Epidermal melanocyte (primary cell): ENCODE data around the gene KLHL7.

Experiments
- DNase-seq: peaks from one replicate; pipeline ENCODE4 v3.0.0; 2011; ENCODE audit warnings: low spot score; ENCODE audit not compliant: insufficient read length

KLHL7 gene

GRCh38 chr7:23105644-23106056, at the start of gene KLHL7:
Gene KLHL7 (plus strand): TSS chr7:23105785. CDS start chr7:23106027, 242 bp downstream.
- peak; percentile 74 for DNase-seq

GRCh38 chr7:23058408-23059096, 47.0 kb upstream of the KLHL7 start:
- no peak for DNase-seq

- no peak for DNase-seq
Measured at GRCh38 chr7:23061327-23061726, 44.3 kb upstream of the KLHL7 start.

- no peak for DNase-seq
Measured at GRCh38 chr7:23062452-23062851, 43.1 kb upstream of the KLHL7 start.

- DNase-seq = no peak
Measured at GRCh38 chr7:23065974-23066373, 39.6 kb upstream of the KLHL7 start.

GRCh38 chr7:23067271-23067670, 38.3 kb upstream of the KLHL7 start:
- DNase-seq = no peak

- DNase-seq = no peak
Measured at GRCh38 chr7:23072048-23072447, 33.5 kb upstream of the KLHL7 start.

- DNase-seq = no peak
Measured at GRCh38 chr7:23072922-23073321, 32.7 kb upstream of the KLHL7 start.

- no peak for DNase-seq
Measured at GRCh38 chr7:23074443-23075261, 30.9 kb upstream of the KLHL7 start.

- no peak for DNase-seq
Measured at GRCh38 chr7:23075571-23075970, 30.0 kb upstream of the KLHL7 start.

GRCh38 chr7:23076772-23077171, 28.8 kb upstream of the KLHL7 start:
- DNase-seq = no peak

- no peak for DNase-seq
Measured at GRCh38 chr7:23093111-23093510, 12.5 kb upstream of the KLHL7 start.

- DNase-seq = no peak
Measured at GRCh38 chr7:23093546-23093945, 12.0 kb upstream of the KLHL7 start.

GRCh38 chr7:23096518-23097290, 8.9 kb upstream of the KLHL7 start:
- no peak for DNase-seq

- DNase-seq = no peak
Measured at GRCh38 chr7:23098029-23098428, 7.6 kb upstream of the KLHL7 start.

- DNase-seq = no peak
Measured at GRCh38 chr7:23098460-23098859, 7.1 kb upstream of the KLHL7 start.

GRCh38 chr7:23100697-23101096, 4.9 kb upstream of the KLHL7 start:
- DNase-seq = no peak

GRCh38 chr7:23105086-23105643, 420 bp upstream of the KLHL7 start:
- DNase-seq = no peak

GRCh38 chr7:23106057-23106822, 655 bp downstream of the KLHL7 start:
- no peak for DNase-seq

GRCh38 chr7:23106823-23107663, 1.5 kb downstream of the KLHL7 start:
- DNase-seq = no peak
